ENCODE measurements around the gene UTRN. TPM values are rescaled to one million over a fixed set of nuclear protein-coding genes. Genes with fewer than 3 reads are reported as not detected.

Gene UTRN
- total and polyA plus RNA-seq, 2 donors from 2014 or later = 8.3 to 210 TPM

DNA sequence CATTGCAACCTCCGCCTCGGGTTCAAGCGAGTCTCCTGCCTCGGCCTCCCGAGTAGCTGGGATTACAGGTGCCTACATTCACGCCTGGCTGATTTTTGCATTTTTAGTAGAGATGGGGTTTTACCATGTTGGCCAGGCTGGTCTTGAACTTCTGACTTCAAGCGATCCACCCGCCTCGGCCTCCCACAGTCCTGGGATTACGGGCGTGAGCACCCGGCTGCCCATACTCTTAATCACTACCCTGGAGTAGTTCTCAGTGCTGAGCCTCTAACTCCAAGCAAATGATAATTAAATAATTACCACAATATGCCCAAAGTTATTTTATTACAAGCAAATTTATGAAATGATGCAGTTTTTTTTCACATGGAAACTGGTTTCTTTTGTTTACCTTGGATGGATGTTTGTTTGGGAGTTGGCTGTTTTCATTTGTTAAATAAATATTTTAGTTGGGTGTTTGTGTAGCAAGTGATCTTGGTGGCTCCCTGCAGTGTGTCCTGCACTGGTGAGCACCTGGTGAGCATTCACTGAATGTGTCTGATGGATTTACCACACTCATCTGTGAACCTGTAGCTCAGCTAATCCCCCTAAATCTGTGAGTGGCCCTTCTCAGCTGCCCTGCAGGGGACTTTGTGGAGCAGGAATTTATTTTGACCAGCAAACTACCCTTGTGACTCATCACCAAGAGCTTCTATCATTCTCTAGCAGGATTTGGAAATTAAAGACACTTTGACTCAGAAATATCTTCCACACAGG is 36.9 kb downstream of the UTRN start:
- Histone ChIP-seq H3K9me3 (ENCODE audit: control insufficient read depth in 2 of 3, insufficient read depth in 1 of 3, low read length in 3 of 3) (no peaks in the 10 kb centered on the region), H3K36me3 (ENCODE audit: control insufficient read depth in 2 of 3, insufficient read depth in 3 of 3, low read length in 3 of 3) (no peaks in the 10 kb centered on the region), H3K27ac (ENCODE audit: low read depth in 2 of 2, low read length in 2 of 2) (no peak overlapping the region), H3K27me3 (ENCODE audit: control insufficient read depth, insufficient read depth, low read length) (no peaks in the 10 kb centered on the region), H3K4me1 (ENCODE audit: control insufficient read depth in 2 of 3, insufficient read depth in 2 of 3, low read depth in 1 of 3, low read length in 3 of 3) (peaks cover 0 to 3% (median 0%) of the 10 kb centered on the region in 3 donors), H3K4me3 (ENCODE audit: low read length in 3 of 3) (no peak overlapping the region), H3K9ac (ENCODE audit: low read length in 3 of 3) (no peak overlapping the region)
- intact Hi-C loops (cut with DNase I) = no loop called here
- DNase-seq (no peak), FAIRE-seq (no peak)
- TF ChIP-seq, protein P1, sequence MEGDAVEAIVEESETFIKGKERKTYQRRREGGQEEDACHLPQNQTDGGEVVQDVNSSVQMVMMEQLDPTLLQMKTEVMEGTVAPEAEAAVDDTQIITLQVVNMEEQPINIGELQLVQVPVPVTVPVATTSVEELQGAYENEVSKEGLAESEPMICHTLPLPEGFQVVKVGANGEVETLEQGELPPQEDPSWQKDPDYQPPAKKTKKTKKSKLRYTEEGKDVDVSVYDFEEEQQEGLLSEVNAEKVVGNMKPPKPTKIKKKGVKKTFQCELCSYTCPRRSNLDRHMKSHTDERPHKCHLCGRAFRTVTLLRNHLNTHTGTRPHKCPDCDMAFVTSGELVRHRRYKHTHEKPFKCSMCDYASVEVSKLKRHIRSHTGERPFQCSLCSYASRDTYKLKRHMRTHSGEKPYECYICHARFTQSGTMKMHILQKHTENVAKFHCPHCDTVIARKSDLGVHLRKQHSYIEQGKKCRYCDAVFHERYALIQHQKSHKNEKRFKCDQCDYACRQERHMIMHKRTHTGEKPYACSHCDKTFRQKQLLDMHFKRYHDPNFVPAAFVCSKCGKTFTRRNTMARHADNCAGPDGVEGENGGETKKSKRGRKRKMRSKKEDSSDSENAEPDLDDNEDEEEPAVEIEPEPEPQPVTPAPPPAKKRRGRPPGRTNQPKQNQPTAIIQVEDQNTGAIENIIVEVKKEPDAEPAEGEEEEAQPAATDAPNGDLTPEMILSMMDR (IDR thresholded peaks at IDR 0.05; ENCODE audit: borderline replicate concordance, extremely low read depth, insufficient read depth) = no peak

DNA sequence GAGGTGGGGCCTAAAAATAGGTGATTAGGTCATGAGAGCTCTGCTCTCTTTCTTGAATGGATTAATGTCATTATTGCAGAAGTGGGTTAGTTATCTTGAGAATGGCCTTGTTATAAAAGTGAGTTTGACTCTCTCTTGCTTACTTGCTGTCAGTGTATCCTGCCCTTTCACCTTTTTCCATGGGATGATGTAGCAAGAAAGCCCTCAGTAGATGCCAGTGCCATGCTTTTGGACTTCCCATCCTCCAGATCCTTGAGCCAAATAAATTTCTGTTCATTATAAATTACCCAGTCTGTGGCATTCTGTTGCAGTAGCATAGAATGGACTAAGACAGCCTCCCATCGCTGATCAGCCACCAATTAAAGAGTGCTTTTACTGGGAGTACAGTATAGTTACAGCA is 40.1 kb downstream of the UTRN start:
- FAIRE-seq = no peak
- H3K27ac ChIP-seq (ENCODE audit: low read depth in 2 of 2, low read length in 2 of 2) = no peak overlapping the region
- peaks cover 0 to 9% (median 0%) of the 10 kb centered on the region in 3 donors for H3K4me1 ChIP-seq (ENCODE audit: control insufficient read depth in 2 of 3, insufficient read depth in 2 of 3, low read depth in 1 of 3, low read length in 3 of 3)
- H3K27me3 ChIP-seq (ENCODE audit: control insufficient read depth, insufficient read depth, low read length) = no peaks in the 10 kb centered on the region
- TF ChIP-seq, protein P1 (IDR thresholded peaks at IDR 0.05; ENCODE audit: borderline replicate concordance, extremely low read depth, insufficient read depth) = no peak
- intact Hi-C loops (cut with DNase I) = no loop called here
- no peak for DNase-seq
- H3K4me3 ChIP-seq (ENCODE audit: low read length in 3 of 3) = no peak overlapping the region
- no peaks in the 10 kb centered on the region for H3K36me3 ChIP-seq (ENCODE audit: control insufficient read depth in 2 of 3, insufficient read depth in 3 of 3, low read length in 3 of 3)
- no peaks in the 10 kb centered on the region for H3K9me3 ChIP-seq (ENCODE audit: control insufficient read depth in 2 of 3, insufficient read depth in 1 of 3, low read length in 3 of 3)
- no peak overlapping the region for H3K9ac ChIP-seq (ENCODE audit: low read length in 3 of 3)

DNA sequence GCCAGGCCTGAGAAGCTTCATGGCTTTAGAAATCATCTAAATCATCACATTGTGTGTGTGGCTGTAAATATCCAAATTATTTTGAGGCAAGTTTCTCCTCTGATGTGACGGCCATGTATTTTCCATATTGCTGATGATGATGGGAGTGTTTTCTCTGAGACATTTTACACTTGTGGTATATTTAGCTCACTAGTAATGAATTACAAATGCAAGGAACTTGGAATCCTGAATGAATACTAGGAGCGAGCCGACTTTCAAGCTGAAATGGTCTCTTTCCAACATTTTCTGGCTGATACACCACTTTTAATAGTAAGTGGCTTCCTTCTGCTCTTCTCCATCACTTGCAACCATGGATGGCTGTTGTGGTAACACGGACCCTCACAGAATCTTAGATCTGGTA is 41.3 kb downstream of the UTRN start:
- Histone ChIP-seq H3K27me3 (ENCODE audit: control insufficient read depth, insufficient read depth, low read length) (no peaks in the 10 kb centered on the region), H3K27ac (ENCODE audit: low read depth in 2 of 2, low read length in 2 of 2) (peak overlapping the region in 1 of 2 donors; percentile 88), H3K9ac (ENCODE audit: low read length in 3 of 3) (no peak overlapping the region), H3K4me1 (ENCODE audit: control insufficient read depth in 2 of 3, insufficient read depth in 2 of 3, low read depth in 1 of 3, low read length in 3 of 3) (peaks cover 0 to 11% (median 0%) of the 10 kb centered on the region in 3 donors), H3K36me3 (ENCODE audit: control insufficient read depth in 2 of 3, insufficient read depth in 3 of 3, low read length in 3 of 3) (no peaks in the 10 kb centered on the region), H3K4me3 (ENCODE audit: low read length in 3 of 3) (no peak overlapping the region), H3K9me3 (ENCODE audit: control insufficient read depth in 2 of 3, insufficient read depth in 1 of 3, low read length in 3 of 3) (no peaks in the 10 kb centered on the region)
- DNase-seq (no peak), FAIRE-seq (no peak)
- TF ChIP-seq, protein P1 (IDR thresholded peaks at IDR 0.05; ENCODE audit: borderline replicate concordance, extremely low read depth, insufficient read depth) = no peak
- intact Hi-C loops (cut with DNase I) = no loop called here

Measured in kidney (tissue), 14 donors.